GM19025 (cell line): ENCODE results near the gene TBC1D1.

Experiments
- ATAC-seq: cut with Tn5 transposase; IDR thresholded peaks from one replicate; pipeline ENCODE4 v1.9.1; 2021; ENCODE audit warnings: mild to moderate bottlenecking, low read depth, moderate library complexity; ENCODE audit not compliant: unreplicated experiment

Gene TBC1D1, protein sequence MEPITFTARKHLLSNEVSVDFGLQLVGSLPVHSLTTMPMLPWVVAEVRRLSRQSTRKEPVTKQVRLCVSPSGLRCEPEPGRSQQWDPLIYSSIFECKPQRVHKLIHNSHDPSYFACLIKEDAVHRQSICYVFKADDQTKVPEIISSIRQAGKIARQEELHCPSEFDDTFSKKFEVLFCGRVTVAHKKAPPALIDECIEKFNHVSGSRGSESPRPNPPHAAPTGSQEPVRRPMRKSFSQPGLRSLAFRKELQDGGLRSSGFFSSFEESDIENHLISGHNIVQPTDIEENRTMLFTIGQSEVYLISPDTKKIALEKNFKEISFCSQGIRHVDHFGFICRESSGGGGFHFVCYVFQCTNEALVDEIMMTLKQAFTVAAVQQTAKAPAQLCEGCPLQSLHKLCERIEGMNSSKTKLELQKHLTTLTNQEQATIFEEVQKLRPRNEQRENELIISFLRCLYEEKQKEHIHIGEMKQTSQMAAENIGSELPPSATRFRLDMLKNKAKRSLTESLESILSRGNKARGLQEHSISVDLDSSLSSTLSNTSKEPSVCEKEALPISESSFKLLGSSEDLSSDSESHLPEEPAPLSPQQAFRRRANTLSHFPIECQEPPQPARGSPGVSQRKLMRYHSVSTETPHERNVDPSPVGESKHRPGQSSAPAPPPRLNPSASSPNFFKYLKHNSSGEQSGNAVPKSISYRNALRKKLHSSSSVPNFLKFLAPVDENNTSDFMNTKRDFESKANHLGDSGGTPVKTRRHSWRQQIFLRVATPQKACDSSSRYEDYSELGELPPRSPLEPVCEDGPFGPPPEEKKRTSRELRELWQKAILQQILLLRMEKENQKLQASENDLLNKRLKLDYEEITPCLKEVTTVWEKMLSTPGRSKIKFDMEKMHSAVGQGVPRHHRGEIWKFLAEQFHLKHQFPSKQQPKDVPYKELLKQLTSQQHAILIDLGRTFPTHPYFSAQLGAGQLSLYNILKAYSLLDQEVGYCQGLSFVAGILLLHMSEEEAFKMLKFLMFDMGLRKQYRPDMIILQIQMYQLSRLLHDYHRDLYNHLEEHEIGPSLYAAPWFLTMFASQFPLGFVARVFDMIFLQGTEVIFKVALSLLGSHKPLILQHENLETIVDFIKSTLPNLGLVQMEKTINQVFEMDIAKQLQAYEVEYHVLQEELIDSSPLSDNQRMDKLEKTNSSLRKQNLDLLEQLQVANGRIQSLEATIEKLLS (N-terminal part only)

GRCh38 chr4:37890801-37891259 is at the start of gene TBC1D1:
TSS of gene TBC1D1 (plus strand) at chr4:37891084. CDS start at chr4:37902096, 11,012 bp downstream.
- peak; percentile 34 for ATAC-seq

GRCh38 chr4:37844204-37844603 is 46.7 kb upstream of the TBC1D1 start:
- ATAC-seq: no peak

GRCh38 chr4:37845201-37845600 is 45.7 kb upstream of the TBC1D1 start:
- ATAC-seq: no peak

DNA sequence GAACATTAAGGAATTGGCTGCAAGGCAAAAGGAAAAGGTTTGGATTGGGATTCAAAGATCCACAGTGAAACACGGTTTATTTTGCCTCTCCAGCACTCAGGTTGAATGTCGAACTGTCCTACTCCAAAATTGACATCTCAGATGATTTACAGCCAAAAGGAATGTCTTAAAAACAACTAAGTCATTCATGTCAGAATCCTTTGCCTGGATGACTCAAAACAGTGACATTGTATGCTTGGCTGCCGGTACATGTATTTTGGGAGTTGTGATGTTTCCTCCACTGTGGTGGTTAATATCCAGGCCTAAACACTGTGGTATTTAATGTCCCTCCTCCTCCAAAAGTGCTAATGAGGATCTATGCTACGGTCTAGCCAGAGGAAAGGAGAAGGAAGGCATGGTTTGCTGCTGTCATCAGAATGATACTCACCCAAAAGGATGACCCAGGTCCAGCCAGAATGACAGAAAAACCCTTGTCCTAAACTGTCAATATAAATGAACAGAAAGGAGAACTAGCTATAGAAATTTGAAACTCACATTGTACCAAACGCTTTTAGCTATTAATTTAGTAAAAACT is 43.5 kb upstream of the TBC1D1 start:
- no peak for ATAC-seq

- no peak for ATAC-seq
These were observed 38.5 kb upstream of the TBC1D1 start for GRCh38 chr4:37852376-37852775.

- ATAC-seq: no peak
These were observed 32.8 kb upstream of the TBC1D1 start for GRCh38 chr4:37858112-37858511.

DNA sequence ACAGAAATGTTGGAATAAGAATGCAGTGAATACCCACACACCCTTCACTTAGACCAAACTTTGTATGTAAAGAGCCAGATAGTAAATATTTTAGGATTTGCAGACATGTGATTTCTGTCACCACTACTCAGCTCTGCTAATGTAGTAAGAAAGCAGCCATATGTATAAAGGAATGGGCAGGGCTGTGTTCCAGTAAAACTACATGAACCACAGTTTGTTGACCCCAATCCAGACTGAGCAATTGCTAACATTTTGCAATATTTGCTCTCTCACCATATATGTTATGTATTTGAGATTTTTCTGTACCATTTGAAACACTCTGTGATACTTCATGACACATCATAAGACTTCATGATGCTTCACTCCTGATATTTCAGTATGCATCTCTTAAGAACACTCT is 32.0 kb upstream of the TBC1D1 start:
- no peak for ATAC-seq

DNA sequence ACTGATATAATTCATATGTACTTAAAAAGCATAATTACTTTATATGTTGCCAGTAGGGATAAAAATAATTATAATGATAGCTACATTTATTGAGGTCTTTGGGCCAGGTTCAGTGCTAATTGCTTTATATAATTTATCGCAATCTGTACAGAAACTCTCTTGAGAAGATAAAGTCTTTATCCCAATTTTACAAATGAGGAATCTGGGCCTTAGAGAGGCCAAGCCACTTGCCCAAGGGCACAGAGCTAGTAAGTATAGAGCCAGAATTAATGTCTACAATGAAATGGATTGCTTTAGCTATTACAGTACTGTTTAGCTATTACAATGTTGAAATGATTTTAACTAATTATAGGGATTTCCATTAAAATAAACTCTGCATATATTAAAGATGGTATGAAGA is 30.6 kb upstream of the TBC1D1 start:
- ATAC-seq: no peak

DNA sequence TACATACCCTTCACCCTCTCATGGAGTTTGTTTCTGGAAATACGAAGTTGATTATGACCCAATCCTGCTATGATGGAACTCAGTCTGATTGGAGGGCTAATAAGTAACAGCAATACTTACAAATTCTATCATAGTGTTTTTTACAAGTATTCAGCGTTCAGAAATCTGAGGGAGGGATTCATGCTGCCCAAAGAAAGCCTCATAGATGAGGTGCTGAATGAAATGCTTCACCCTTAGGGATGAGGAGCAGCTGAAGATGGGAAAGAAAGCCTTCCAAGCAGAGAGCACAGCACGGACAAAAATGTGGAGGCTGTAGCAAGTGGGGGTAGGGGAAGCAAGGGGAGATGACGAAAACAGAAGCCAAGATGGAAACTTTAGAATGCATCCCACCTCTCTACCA is 27.9 kb upstream of the TBC1D1 start:
- no peak for ATAC-seq

DNA sequence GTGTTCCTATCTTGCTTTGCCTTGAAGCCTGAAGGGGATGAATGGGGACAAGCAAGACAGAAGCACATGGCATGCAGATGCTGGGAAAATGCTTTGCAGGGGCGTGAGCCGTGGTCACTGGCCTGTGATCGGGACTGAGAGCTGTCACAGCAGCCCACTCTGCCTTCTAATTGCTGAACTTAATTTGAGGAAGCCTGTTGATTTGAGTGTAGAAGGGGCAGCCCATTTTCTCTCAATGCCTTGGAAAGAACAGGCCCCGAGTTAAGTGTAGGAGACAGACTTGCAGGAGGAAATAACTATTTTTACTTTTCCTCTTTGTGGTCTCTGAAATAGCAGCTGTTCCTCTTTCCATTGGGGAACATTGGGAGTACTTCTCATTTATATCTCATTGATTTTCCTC is 26.1 kb upstream of the TBC1D1 start:
- no peak for ATAC-seq

GRCh38 chr4:37865450-37865849 is 25.4 kb upstream of the TBC1D1 start:
- ATAC-seq: no peak

DNA sequence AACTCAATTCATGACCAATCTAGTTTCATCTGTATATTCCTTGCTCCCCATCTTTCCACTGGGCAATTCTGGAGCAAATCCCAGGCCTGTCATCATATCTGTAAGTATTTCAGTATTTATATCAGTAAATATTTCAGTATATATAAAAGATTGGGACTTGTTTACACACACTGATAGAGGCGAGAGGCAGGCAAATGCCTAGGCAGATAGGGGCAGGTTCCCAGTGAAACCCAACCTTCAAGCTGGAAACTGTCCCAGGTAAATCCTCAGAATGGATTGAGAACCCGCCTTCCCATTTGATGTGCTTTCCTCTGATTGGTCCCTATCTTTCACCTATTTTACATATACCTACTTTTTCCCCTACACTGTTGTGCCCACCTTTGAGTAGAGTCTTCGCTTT is 23.8 kb upstream of the TBC1D1 start:
- no peak for ATAC-seq

DNA sequence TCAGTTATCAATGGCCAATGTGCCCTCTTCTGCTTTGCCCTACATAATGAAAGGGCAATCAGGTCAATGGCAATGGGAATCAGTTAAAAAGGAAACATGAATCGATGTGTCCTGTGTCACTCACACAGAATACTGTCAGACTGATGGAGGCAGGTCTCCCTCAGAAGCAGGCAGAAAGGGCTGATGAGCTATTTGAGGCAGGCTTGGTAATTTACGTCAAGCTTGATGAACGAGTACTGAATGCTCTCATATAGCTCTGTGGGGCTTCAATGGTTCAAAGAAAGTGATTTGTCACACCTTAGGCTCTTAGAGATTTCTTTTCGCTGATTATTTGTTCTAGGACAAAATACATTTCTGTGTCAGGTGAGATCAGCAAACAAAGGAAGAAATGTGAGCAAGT is 22.6 kb upstream of the TBC1D1 start:
- ATAC-seq: no peak

- ATAC-seq: no peak
These were observed 18.4 kb upstream of the TBC1D1 start for GRCh38 chr4:37872310-37872988.

DNA sequence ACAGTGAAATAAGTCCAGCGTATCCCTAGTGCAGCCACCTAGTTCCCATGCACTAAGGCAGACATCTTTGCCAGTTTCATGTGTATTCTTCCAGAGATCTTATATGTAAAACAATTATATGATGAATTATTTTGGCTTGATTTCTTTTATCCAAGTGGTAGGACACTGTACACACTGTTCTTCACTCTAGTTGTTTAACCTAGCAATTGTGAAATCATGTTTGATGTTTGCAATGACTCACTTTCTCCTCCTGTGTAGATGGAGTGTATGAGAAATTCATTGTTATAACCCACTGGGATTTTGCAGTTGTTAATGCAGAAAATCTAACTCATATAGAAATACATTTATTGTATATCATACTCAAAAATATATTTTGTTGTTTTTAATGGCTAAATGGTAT is 17.5 kb upstream of the TBC1D1 start:
- ATAC-seq: no peak

DNA sequence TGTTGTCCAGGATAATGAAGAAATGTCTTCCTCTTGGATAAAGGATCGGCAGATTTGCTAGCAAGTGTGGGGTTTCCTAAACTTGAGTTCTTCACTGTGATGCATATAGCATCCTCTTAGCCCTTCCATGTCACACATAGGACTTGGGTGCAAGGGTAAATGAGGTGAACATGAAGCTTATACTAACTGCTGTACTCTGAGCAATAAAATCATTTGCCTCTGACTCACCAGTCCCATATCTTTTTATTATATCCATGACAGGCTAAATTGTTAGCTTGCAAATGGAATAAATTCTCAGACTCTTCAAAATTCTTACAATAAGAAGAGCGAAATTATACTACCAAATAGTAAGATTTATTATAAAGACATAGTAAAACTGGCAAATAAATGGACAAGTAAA is 14.7 kb upstream of the TBC1D1 start:
- no peak for ATAC-seq

- ATAC-seq: no peak
These were observed 11.5 kb upstream of the TBC1D1 start for GRCh38 chr4:37879365-37879764.

DNA sequence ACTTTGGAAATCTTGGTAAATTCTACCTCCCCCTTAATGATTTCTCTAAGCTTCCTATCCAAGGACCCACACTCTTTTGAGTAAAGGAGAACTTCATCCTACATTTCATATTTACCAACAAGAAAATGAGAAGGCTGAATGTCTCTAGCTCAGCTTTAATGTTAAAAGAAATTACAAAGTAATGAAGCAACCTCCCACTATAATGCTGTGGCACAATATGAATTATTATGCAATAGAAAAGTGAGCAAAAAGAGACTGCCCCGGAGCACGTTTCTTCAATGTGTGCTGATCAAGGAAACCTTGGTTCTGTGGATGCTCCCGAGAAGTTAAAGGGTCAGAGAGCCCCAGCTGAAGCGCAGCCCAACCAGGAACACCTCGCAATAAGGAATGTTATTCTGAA is 9.1 kb upstream of the TBC1D1 start:
- no peak for ATAC-seq

DNA sequence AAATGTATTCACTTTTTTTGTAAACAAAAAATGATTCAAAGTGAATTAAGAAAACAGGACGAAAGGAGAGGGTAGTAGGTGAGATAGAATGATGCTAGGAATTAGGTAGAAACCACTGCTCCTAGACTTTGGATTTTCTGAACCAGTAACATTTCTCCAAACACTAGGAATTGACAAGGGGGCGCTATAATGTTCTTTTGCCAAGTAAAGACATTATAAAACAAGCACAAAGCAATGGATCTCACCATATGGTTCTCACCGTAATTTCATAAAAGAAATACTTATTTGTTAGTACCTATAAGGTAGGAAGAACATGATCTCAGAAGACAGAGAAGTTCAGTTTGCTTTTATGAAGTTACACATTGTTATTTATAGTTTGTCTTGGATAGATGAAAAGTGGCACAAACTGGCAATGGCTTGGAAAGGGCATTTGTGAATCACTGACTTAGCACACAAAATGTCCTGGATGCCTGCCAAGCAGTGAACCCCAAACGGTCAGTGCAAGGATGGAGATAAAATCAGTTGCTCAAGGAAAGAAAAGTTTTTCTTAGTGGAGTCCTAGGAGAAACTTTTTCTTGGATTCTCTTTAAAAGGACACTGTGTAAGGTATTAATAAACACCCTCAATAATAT is 8.1 kb upstream of the TBC1D1 start:
- no peak for ATAC-seq
